ENCODE measurements around the gene EMC1.
"Not testable (repeated sequence)": the region's sequence is repeated elsewhere in the genome, so short reads cannot be mapped to it uniquely, and the experiment has no call there.

The EMC1 gene

GRCh38 chr1:19251305-19252196, at the start of gene EMC1, which contains the start of gene MRTO4:
Gene EMC1 (minus strand): TSS chr1:19251524. CDS start chr1:19251509, 15 bp downstream.
Gene MRTO4 (plus strand): TSS chr1:19251805. CDS start chr1:19251836, 31 bp downstream.
- peak; percentile 96 for DNase-seq

GRCh38 chr1:19300211-19300610, 48.9 kb upstream of the EMC1 start:
- peak; percentile 55 for DNase-seq

GRCh38 chr1:19294638-19295037, 43.3 kb upstream of the EMC1 start:
- DNase-seq = no peak

- no peak for DNase-seq
Observed at GRCh38 chr1:19289244-19289643, 37.9 kb upstream of the EMC1 start.

GRCh38 chr1:19288324-19289241, 37.3 kb upstream of the EMC1 start, which contains the start of gene AKR7A3:
Gene AKR7A3 (minus strand): TSS chr1:19288770. CDS start chr1:19288709, 61 bp downstream.
- peak; percentile 53 for DNase-seq

- DNase-seq = no peak
Observed at GRCh38 chr1:19287436-19288185, 36.3 kb upstream of the EMC1 start.

- not testable (repeated sequence) for DNase-seq
Observed at GRCh38 chr1:19285807-19286206, 34.5 kb upstream of the EMC1 start.

GRCh38 chr1:19285366-19285765, 34.0 kb upstream of the EMC1 start:
- DNase-seq = not testable (repeated sequence)

GRCh38 chr1:19284881-19285280, 33.6 kb upstream of the EMC1 start:
- no peak for DNase-seq

GRCh38 chr1:19283891-19284290, 32.6 kb upstream of the EMC1 start:
- no peak for DNase-seq

- DNase-seq = no peak
Observed at GRCh38 chr1:19274636-19275035, 23.3 kb upstream of the EMC1 start.

- DNase-seq = not testable (repeated sequence)
Observed at GRCh38 chr1:19273844-19274531, 22.7 kb upstream of the EMC1 start.

- DNase-seq = no peak
Observed at GRCh38 chr1:19273106-19273843, 22.0 kb upstream of the EMC1 start.

GRCh38 chr1:19272064-19272463, 20.7 kb upstream of the EMC1 start:
- no peak for DNase-seq

- DNase-seq = not testable (repeated sequence)
Observed at GRCh38 chr1:19270343-19270730, 19.0 kb upstream of the EMC1 start.

GRCh38 chr1:19269427-19270342, 18.4 kb upstream of the EMC1 start:
- DNase-seq = not testable (repeated sequence)

GRCh38 chr1:19268445-19268844, 17.1 kb upstream of the EMC1 start:
- no peak for DNase-seq

- no peak for DNase-seq
Observed at GRCh38 chr1:19262744-19263143, 11.4 kb upstream of the EMC1 start.

GRCh38 chr1:19262047-19262446, 10.7 kb upstream of the EMC1 start:
- DNase-seq = no peak

Measured in eye (tissue), 1 donor.